Measurements from ENCODE around the gene CYBRD1.
A peak's percentile ranks its signal among the peaks of the same experiment; 100 is the strongest.
"Not testable (repeated sequence)": the region's sequence is repeated elsewhere in the genome, so short reads cannot be mapped to it uniquely, and the experiment has no call there.

The CYBRD1 gene, protein sequence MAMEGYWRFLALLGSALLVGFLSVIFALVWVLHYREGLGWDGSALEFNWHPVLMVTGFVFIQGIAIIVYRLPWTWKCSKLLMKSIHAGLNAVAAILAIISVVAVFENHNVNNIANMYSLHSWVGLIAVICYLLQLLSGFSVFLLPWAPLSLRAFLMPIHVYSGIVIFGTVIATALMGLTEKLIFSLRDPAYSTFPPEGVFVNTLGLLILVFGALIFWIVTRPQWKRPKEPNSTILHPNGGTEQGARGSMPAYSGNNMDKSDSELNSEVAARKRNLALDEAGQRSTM

GRCh38 chr2:171522052-171522787 is at the start of gene CYBRD1:
Gene CYBRD1 (plus strand): TSS chr2:171522474. CDS start chr2:171522546, 72 bp downstream.
- DNase-seq (ENCODE audit: low read depth in 2 of 2), result peak in 1 of 2 experiments; percentile 18

- no peak for DNase-seq (ENCODE audit: low read depth in 2 of 2)
These were observed 46.3 kb upstream of the CYBRD1 start for GRCh38 chr2:171475979-171476378.

DNA sequence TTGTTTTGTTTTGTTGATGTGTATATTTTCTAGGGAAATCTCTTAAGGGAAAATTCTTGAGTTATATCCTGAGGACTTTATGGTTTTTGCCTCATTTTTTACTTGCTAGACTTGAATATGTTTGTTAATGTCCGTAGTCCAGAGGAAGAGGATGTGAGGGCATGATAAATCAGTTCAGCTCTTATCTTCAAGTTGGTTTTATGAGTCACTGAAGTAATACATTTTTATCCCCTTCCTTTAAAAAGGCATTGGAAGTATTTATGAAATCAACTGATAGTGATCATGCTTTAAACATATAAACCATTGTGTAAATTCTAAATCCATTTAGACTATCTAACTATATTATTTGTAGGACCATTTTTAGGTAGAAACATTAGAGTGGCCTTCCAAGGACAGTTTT is 43.9 kb upstream of the CYBRD1 start:
- DNase-seq (ENCODE audit: low read depth in 2 of 2), result no peak

GRCh38 chr2:171479154-171479814 is 43.0 kb upstream of the CYBRD1 start:
- DNase-seq (ENCODE audit: low read depth in 2 of 2), result no peak

DNA sequence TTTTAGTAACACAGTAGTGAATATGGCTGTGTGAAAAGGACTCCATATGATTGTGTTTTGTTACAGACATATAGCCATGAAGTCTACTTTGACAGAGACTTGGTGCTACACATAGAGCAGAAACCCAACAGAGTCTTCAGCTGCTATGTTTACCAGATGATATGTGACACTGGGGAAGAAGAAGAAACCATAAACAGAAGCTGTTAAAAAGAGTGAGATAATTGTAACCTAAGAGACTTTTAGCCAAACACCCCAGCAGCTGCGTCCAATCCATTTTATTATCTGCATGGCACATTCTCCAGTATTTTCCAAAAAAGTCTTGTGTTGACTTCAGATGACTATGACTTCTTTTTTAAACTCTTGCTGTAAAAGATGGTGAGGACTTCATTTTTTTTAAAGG is 41.4 kb upstream of the CYBRD1 start:
- no peak for DNase-seq (ENCODE audit: low read depth in 2 of 2)

DNA sequence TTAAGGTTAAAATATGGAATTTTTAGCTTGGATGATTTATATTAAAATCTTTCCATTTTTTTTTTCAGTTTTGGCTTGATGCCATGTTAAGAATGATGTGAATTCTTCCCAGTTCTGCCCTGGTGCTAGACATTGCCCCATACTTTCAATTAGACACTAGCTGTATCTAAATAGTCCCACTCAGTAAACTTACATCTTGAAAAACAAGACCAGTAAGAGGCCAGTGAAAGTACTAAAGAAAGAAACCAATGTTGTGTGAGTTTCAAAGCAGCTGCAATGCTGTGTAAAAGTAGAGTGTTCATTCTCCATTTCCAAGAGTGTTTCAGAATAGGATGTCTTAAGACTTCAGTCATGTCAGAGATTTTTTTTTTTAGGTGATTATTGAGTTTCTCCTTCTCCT is 40.0 kb upstream of the CYBRD1 start:
- DNase-seq (ENCODE audit: low read depth in 2 of 2), result no peak

GRCh38 chr2:171482877-171483276 is 39.4 kb upstream of the CYBRD1 start:
- DNase-seq (ENCODE audit: low read depth in 2 of 2), result no peak

DNA sequence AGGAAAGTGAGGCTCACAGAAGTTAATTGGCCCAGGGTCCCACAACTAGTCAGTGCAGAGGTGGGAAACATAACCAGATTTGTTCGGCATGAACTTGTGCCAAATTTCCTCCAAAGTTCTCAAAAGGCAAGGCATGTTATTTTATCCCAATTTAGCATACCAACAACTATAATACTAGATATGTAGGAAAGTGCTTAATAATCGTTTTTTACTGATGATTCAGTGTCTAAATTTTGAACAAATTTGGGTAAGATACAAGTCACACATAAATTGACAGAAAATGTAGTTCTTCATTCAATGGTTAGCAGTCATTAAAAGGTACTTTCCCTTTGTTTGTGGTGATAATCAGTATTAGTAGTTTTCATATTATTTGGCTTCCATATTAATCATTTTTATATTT is 38.5 kb upstream of the CYBRD1 start:
- DNase-seq (ENCODE audit: low read depth in 2 of 2), result no peak

GRCh38 chr2:171485116-171485515 is 37.2 kb upstream of the CYBRD1 start:
- DNase-seq (ENCODE audit: low read depth in 2 of 2), result no peak

DNA sequence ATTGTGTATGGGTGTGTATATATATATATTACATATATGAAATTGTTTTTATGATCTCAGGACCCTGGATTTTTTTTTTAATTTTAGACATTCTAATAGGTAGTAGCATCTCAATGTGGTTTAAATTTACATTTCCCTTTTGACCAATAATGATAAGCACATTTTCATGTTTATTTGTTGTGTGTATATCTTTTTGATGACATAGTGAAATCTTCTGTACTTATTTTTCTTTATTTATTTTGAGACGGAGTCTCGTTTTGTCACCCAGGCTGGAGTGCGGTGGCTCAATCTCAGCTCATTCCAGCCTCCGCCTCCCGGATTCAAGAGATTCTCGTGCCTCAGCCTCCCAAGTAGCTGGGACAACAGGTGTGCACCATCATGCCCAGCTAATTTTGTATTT is 35.1 kb upstream of the CYBRD1 start:
- DNase-seq (ENCODE audit: low read depth in 2 of 2), result no peak

- no peak for DNase-seq (ENCODE audit: low read depth in 2 of 2)
These were observed 34.4 kb upstream of the CYBRD1 start for GRCh38 chr2:171487803-171488259.

DNA sequence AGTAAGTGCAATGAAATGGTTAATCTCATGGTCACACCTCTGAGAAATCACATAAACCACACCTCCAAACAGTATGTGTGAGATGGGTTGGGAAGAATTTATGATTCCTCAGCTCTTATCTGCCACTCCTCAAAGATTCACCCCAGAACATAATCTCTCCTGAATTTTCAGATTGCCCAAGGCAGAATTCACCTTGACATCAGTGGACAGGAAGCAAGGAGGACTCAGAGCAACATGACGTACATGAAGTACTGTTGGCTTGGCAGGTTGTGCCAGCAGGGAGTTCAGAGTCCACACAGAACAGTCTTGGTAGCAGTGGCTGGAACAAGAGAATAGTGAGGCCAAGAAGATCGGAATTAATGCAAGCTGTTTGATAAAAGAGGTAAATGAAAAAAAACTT is 31.7 kb upstream of the CYBRD1 start:
- no peak for DNase-seq (ENCODE audit: low read depth in 2 of 2)

DNA sequence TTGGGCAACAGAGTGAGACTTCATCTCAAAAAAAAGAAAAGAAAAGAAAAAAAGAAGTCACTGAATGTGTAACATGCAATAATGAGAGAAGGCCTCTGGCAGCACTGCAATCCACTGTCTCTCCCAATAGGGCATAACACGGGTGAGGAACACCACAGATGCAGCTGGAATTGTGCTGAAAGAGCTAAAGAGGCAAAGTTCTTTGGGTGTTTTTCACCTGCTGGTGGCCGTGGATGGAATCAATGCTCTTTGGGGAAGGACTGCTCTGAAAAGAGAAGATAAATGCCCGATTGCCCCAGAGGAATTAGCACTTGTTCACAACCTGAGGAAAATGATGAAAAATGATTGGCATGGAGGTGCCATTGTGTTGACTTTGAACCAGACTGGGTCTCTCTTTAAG is 31.0 kb upstream of the CYBRD1 start:
- DNase-seq (ENCODE audit: low read depth in 2 of 2), result no peak

GRCh38 chr2:171492664-171493063 is 29.6 kb upstream of the CYBRD1 start:
- no peak for DNase-seq (ENCODE audit: low read depth in 2 of 2)

- not testable (repeated sequence) for DNase-seq (ENCODE audit: low read depth in 2 of 2)
These were observed 24.6 kb upstream of the CYBRD1 start for GRCh38 chr2:171497664-171498063.

DNA sequence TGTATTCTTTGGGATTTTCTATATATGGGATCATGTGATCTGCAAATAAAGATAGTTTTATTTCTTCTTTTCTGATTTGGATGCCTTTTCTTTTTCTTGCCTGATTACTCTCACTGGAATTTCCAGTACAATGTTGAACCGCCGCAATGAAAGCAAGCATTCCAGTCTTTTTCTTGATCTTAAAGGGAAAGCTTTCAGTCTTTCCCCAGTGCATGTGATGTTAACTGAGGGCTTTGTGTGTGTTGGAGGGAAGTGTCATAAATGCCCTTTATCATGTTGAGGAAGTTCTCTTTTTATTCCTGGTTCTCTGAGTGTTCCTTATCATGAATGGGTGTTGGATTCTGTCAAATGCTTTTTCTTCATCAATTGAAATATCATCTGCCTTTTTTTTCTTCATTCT is 16.9 kb upstream of the CYBRD1 start:
- no peak for DNase-seq (ENCODE audit: low read depth in 2 of 2)

- no peak for DNase-seq (ENCODE audit: low read depth in 2 of 2)
These were observed 12.1 kb upstream of the CYBRD1 start for GRCh38 chr2:171509945-171510731.

- DNase-seq (ENCODE audit: low read depth in 2 of 2), result no peak
These were observed 10.3 kb upstream of the CYBRD1 start for GRCh38 chr2:171512014-171512413.

DNA sequence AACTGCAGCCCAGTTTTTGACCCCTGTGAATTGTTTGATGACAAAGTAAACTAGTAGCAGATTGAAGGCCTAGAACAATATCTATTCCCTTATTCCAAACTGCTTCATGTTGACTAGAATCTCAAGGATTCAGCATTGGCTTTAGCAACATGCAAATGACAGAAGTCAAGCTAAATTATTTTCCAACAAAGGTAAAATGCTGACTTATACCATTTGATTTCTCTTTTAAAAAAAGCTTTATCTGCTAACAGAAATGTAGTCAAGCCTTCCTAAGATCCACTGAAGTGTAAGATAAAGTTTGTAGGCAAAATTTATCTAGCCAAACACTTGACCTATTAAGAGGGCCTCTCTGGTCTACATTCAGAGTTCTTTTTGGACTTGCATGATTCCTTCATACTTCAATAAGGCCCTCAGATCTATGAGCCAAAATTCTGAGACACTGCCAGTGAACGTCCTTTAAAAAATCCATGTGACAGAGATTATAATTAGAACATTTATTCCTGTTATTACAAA is 9.5 kb upstream of the CYBRD1 start:
- DNase-seq (ENCODE audit: low read depth in 2 of 2), result no peak

DNA sequence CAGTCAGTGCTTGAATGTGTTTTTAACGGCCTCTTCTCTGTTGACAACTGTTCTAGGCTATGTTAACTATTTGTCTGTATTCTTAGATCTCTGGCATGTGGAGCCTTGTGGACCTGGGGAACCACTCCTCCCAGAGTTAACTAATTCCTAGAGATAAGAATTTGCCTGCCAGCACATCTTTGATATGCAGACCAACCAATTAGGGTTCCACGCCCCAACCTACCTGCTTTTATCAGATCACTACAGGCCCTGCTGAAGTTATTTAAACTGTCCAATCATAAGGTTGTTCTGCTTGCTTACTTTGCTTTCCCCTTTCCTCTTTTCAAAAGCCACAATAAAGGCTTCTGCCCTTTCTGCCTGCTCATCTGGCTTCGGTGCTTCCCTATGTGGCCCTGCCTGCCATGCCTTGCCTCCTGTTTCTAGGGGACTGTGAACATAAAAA is 8.5 kb upstream of the CYBRD1 start:
- DNase-seq (ENCODE audit: low read depth in 2 of 2), result no peak

DNA sequence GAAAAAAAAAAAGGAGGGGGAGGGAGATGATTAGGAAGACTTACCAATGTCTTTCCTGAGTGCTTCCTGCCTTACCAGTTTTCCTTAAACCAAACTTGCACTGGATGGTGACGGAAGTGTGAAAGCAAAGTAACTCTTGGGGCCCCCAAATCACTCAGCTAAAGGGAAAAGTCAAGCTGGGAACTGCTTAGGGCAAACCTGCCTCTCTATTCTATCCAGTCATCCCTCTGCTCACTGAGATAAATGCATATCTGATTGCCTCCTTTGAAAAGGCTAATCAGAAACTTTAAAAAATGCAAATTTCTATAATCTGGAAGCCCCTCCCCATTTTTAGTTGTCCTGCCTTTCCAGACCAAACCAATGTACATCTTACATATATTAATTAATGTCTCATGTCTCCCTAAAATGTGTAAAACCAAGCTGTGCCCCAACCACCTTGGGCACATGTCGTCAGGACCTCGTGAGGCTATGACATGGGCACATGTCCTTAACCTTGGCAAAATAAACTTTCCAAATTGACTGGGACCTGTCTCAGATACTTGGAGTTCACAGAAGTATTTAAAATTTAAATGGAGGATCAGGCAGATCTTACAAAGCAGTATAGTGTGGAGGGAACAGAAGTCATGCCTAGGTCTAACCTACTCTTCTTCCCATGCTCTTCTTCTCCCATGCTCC is 7.2 kb upstream of the CYBRD1 start:
- DNase-seq (ENCODE audit: low read depth in 2 of 2), result no peak
